Prostate gland (tissue), 2 donors: Measurements from ENCODE around the gene SDC1. TPM values are rescaled to one million over a fixed set of nuclear protein-coding genes. Genes with fewer than 3 reads are reported as not detected.

Experiments
- DNase-seq: peaks from one replicate; pipeline ENCODE4 v3.0.0-alpha.2; 2019; ENCODE audit warnings: low spot score
- H3K27ac ChIP-seq, 2 donors: fragments of 200-600 bp; sonication (generic); 2 replicates each; pipeline ENCODE4 v1.5.1; 2017 to 2019
- H3K27me3 ChIP-seq: fragments of 200-600 bp; sonication (generic); replicated peaks from 2 replicates; pipeline ENCODE4 v1.5.1; 2019; ENCODE audit not compliant: insufficient read depth
- H3K36me3 ChIP-seq, 2 donors: fragments of 200-600 bp; sonication (generic); 1 replicate in 1 of 2; 2 replicates in 1 of 2; pipeline versions ENCODE4 v1.5.1 to v1.8.1; 2017 to 2019
- H3K4me1 ChIP-seq: fragments of 200-600 bp; sonication (generic); replicated peaks from 2 replicates; pipeline ENCODE4 v1.5.1; 2019
- H3K4me3 ChIP-seq, 2 donors: fragments of 200-600 bp; sonication (generic); 2 replicates each; pipeline ENCODE4 v1.5.1; 2017 to 2019
- H3K9me3 ChIP-seq: fragments of 200-600 bp; sonication (generic); 2 replicates; pipeline ENCODE4 v1.5.1; 2017
- CTCF ChIP-seq, 4 experiments: fragments of 200-600 bp in 2 of 4; fragments of 450-650 bp in 2 of 4; sonication (generic) in 2 of 4; IDR thresholded peaks; 1 replicate in 3 of 4; 2 replicates in 1 of 4; pipeline ENCODE4 v1.5.1; 2016 to 2019; ENCODE audit warnings: antibody characterized with exemption in 4 of 4, mild to moderate bottlenecking in 2 of 4, moderate library complexity in 2 of 4
- POLR2A ChIP-seq: fragments of 450-650 bp; IDR thresholded peaks from one replicate; pipeline ENCODE4 v1.6.1; 2016; ENCODE audit warnings: antibody characterized with exemption, mild to moderate bottlenecking
- POLR2AphosphoS5 ChIP-seq: sonication (generic); formaldehyde crosslinking; IDR thresholded peaks from one replicate; pipeline ENCODE4 v1.6.1; 2017; ENCODE audit warnings: antibody characterized with exemption
- WGBS: methylation state at CpG from one replicate; pipeline ENCODE4 v1.1.5; 2018; 5-methylcytosine and 5-hydroxymethylcytosine counted together
- intact Hi-C: fragments of 100-400 bp; cut with DNase I; formaldehyde crosslinking; loops from one replicate; pipeline ENCODE4 v1.14.2; 2022
- total RNA-seq, 2 donors: library from RNA; depleted of rRNA; stranded (reverse); fragments of >200 nt; gene quantifications; one replicate each; pipeline ENCODE4 v1.1.0, GENCODE V29; 2016

SDC1 gene
- total RNA-seq, 2 donors from 2014 or later: 103 to 167 TPM

GRCh38 chr2:20203521-20204225 lies 21.3 kb downstream of the SDC1 start:
- WGBS: 70% methylated on average over 17 of the region's 17 CpGs
- H3K27ac ChIP-seq: no peak overlapping the region
- intact Hi-C loops: no loop called here

GRCh38 chr2:20203072-20203471 lies 21.9 kb downstream of the SDC1 start:
- H3K27me3 ChIP-seq: no peaks in the 10 kb centered on the region
- intact Hi-C loops: no loop called here
- H3K4me1 ChIP-seq: peaks cover 26% of the 10 kb centered on the region
- no peak for DNase-seq
- TF ChIP-seq POLR2A (no peak), CTCF (IDR thresholded peaks at IDR 0.05) (no peak), POLR2AphosphoS5 (no peak)
- H3K36me3 ChIP-seq: no peaks in the 10 kb centered on the region
- H3K9me3 ChIP-seq: no peaks in the 10 kb centered on the region
- WGBS: 94% methylated on average over 10 of the region's 10 CpGs
- no peak overlapping the region for H3K4me3 ChIP-seq
- no peak overlapping the region for H3K27ac ChIP-seq

More at GRCh38 chr2:20203521-20204225, 21.3 kb downstream of the SDC1 start:
- Histone ChIP-seq H3K4me1 (peaks cover 20% of the 10 kb centered on the region), H3K27me3 (no peaks in the 10 kb centered on the region), H3K36me3 (no peaks in the 10 kb centered on the region), H3K4me3 (no peak overlapping the region), H3K9me3 (no peaks in the 10 kb centered on the region)
- DNase-seq: no peak
- no peak for TF ChIP-seq POLR2AphosphoS5
- TF ChIP-seq POLR2A: no peak
- TF ChIP-seq CTCF (IDR thresholded peaks at IDR 0.05): no peak

GRCh38 chr2:20201671-20202070 lies 23.3 kb downstream of the SDC1 start:
- no peak overlapping the region for H3K27ac ChIP-seq
- WGBS: 81% methylated on average over 16 of the region's 17 CpGs
- H3K4me3 ChIP-seq: no peak overlapping the region
- no peak for DNase-seq
- TF ChIP-seq CTCF (IDR thresholded peaks at IDR 0.05) (no peak), POLR2A (no peak), POLR2AphosphoS5 (no peak)
- H3K27me3 ChIP-seq: no peaks in the 10 kb centered on the region
- peaks cover 20% of the 10 kb centered on the region for H3K4me1 ChIP-seq
- no peaks in the 10 kb centered on the region for H3K9me3 ChIP-seq
- intact Hi-C loops: no loop called here
- H3K36me3 ChIP-seq: no peaks in the 10 kb centered on the region

- Histone ChIP-seq H3K4me3 (no peak overlapping the region), H3K27ac (no peak overlapping the region), H3K36me3 (no peaks in the 10 kb centered on the region), H3K9me3 (no peaks in the 10 kb centered on the region), H3K27me3 (no peaks in the 10 kb centered on the region), H3K4me1 (peaks cover 15% of the 10 kb centered on the region)
- no peak for DNase-seq
- 86% methylated on average over 26 of the region's 26 CpGs for WGBS
- intact Hi-C loops: no loop called here
- TF ChIP-seq CTCF (IDR thresholded peaks at IDR 0.05) (no peak), POLR2AphosphoS5 (no peak), POLR2A (no peak)
These were observed 24.0 kb downstream of the SDC1 start for GRCh38 chr2:20200697-20201555.
